Measurements from ENCODE around the gene DNAJB5. TPM values are rescaled to one million over a fixed set of nuclear protein-coding genes. Genes with fewer than 3 reads are reported as not detected.

DNAJB5 gene
- total and polyA plus RNA-seq, 4 donors, result 0.76 to 2.3 (median 1.8) TPM

- H3K9ac ChIP-seq (ENCODE audit: low read depth in 1 of 2, low read length in 2 of 2), result no peak overlapping the region
- H3K4me1 ChIP-seq (ENCODE audit: control insufficient read depth in 4 of 4, insufficient read depth in 4 of 4, low read length in 3 of 4), result no peaks in the 10 kb centered on the region
- H3K4me3 ChIP-seq (ENCODE audit: low read depth in 1 of 3, low read length in 3 of 3), result no peak overlapping the region
- H3K36me3 ChIP-seq (ENCODE audit: control insufficient read depth in 4 of 4, insufficient read depth in 3 of 4, low read depth in 1 of 4, low read length in 3 of 4), result no peaks in the 10 kb centered on the region
- TF ChIP-seq HNF4A (conservative IDR thresholded peaks at IDR 0.05), result no peak
- no peak for TF ChIP-seq HNF4G (IDR thresholded peaks at IDR 0.05)
- no peak for TF ChIP-seq RAD21 (IDR thresholded peaks at IDR 0.05)
- no peak for TF ChIP-seq FOXA2 (IDR thresholded peaks at IDR 0.05)
- no peak for TF ChIP-seq NR2F2 (IDR thresholded peaks at IDR 0.05)
- TF ChIP-seq MAX (IDR thresholded peaks at IDR 0.05), result no peak
- TF ChIP-seq JUND (IDR thresholded peaks at IDR 0.05), result no peak
- WGBS, result 90% methylated on average over 2 of the region's 2 CpGs
- H3K27me3 ChIP-seq (ENCODE audit: control insufficient read depth in 4 of 4, insufficient read depth in 4 of 4, low read length in 3 of 4), result no peaks in the 10 kb centered on the region
- H3K27ac ChIP-seq (ENCODE audit: low read depth in 1 of 2, low read length in 2 of 2), result no peak overlapping the region
- no peak for DNase-seq (ENCODE audit: low spot score)
- H3K9me3 ChIP-seq (ENCODE audit: control insufficient read depth in 4 of 4, low read length in 3 of 4), result no peaks in the 10 kb centered on the region
These were observed 6.3 kb upstream of the DNAJB5 start for GRCh38 chr9:34983209-34983608.

- Histone ChIP-seq H3K4me3 (ENCODE audit: low read depth in 1 of 3, low read length in 3 of 3) (no peak overlapping the region), H3K27me3 (ENCODE audit: control insufficient read depth in 4 of 4, insufficient read depth in 4 of 4, low read length in 3 of 4) (no peaks in the 10 kb centered on the region), H3K27ac (ENCODE audit: low read depth in 1 of 2, low read length in 2 of 2) (no peak overlapping the region), H3K4me1 (ENCODE audit: control insufficient read depth in 4 of 4, insufficient read depth in 4 of 4, low read length in 3 of 4) (peaks cover 0 to 6% (median 3%) of the 10 kb centered on the region in 4 donors), H3K9me3 (ENCODE audit: control insufficient read depth in 4 of 4, low read length in 3 of 4) (no peaks in the 10 kb centered on the region), H3K36me3 (ENCODE audit: control insufficient read depth in 4 of 4, insufficient read depth in 3 of 4, low read depth in 1 of 4, low read length in 3 of 4) (no peaks in the 10 kb centered on the region), H3K9ac (ENCODE audit: low read depth in 1 of 2, low read length in 2 of 2) (no peak overlapping the region)
- no peak for DNase-seq (ENCODE audit: low spot score)
- TF ChIP-seq EGR1 (IDR thresholded peaks at IDR 0.05; ENCODE audit: low read depth in 2 of 2) (no peak), REST (IDR thresholded peaks at IDR 0.05) (peak; percentile 97)
- WGBS, result 15% methylated on average over 1 of the region's 1 CpG
These were observed 5.5 kb upstream of the DNAJB5 start for GRCh38 chr9:34984049-34984448.

- peaks cover under 1 to 12% (median 5%) of the 10 kb centered on the region in 4 donors for H3K4me1 ChIP-seq (ENCODE audit: control insufficient read depth in 4 of 4, insufficient read depth in 4 of 4, low read length in 3 of 4)
- no peak overlapping the region for H3K9ac ChIP-seq (ENCODE audit: low read depth in 1 of 2, low read length in 2 of 2)
- no peaks in the 10 kb centered on the region for H3K36me3 ChIP-seq (ENCODE audit: control insufficient read depth in 4 of 4, insufficient read depth in 3 of 4, low read depth in 1 of 4, low read length in 3 of 4)
- DNase-seq (ENCODE audit: low spot score), result peak; percentile 73
- no peaks in the 10 kb centered on the region for H3K9me3 ChIP-seq (ENCODE audit: control insufficient read depth in 4 of 4, low read length in 3 of 4)
- WGBS, result 18% methylated on average over 7 of the region's 7 CpGs
- H3K27me3 ChIP-seq (ENCODE audit: control insufficient read depth in 4 of 4, insufficient read depth in 4 of 4, low read length in 3 of 4), result no peaks in the 10 kb centered on the region
- TF ChIP-seq HNF4G (IDR thresholded peaks at IDR 0.05) (no peak), TAF1 (conservative IDR thresholded peaks at IDR 0.05) (no peak), CTCF (IDR thresholded peaks at IDR 0.05; ENCODE audit: low read depth, low read length, missing input control) (peak; percentile 76), EGR1 (IDR thresholded peaks at IDR 0.05; ENCODE audit: low read depth in 2 of 2) (no peak), FOXA2 (IDR thresholded peaks at IDR 0.05) (no peak), REST (IDR thresholded peaks at IDR 0.05) (peak; percentile 29), ZBTB33 (IDR thresholded peaks at IDR 0.05) (no peak), FOXA1 (IDR thresholded peaks at IDR 0.05) (no peak), MAX (IDR thresholded peaks at IDR 0.05) (no peak), HNF4A (conservative IDR thresholded peaks at IDR 0.05) (no peak), RXRA (IDR thresholded peaks at IDR 0.05) (no peak), RAD21 (IDR thresholded peaks at IDR 0.05) (peak; percentile 70 to 82)
- H3K4me3 ChIP-seq (ENCODE audit: low read depth in 1 of 3, low read length in 3 of 3), result no peak overlapping the region
- no peak overlapping the region for H3K27ac ChIP-seq (ENCODE audit: low read depth in 1 of 2, low read length in 2 of 2)
These were observed 4.1 kb upstream of the DNAJB5 start for GRCh38 chr9:34985311-34985899.
